ENCODE measurements around the gene G3BP2. TPM values are rescaled to one million over a fixed set of nuclear protein-coding genes. Genes with fewer than 3 reads are reported as not detected.

Gene G3BP2
- total RNA-seq, 1 donor from 2014 or later, result 133 TPM

- Mint-ChIP-seq H3K4me3 (peak within 1 kb of the TSS; percentile 95), H3K4me1 (ENCODE audit: unreplicated experiment) (peaks cover 7% of the 10 kb centered on the region), H3K9me3 (no peaks in the 10 kb centered on the region), H3K27me3 (no peaks in the 10 kb centered on the region), H3K27ac (peak within 1 kb of the TSS; percentile 33), H3K36me3 (no peaks in the 10 kb centered on the region)
- no peak for TF ChIP-seq CTCF (conservative IDR thresholded peaks at IDR 0.05)
- peak; percentile 91 for DNase-seq (ENCODE audit: extremely low spot score, unreplicated experiment)
Observed at GRCh38 chr4:75630174-75630936, 42.9 kb downstream of the G3BP2 start, which contains the start of gene CDKL2. CDKL2 (minus strand) TSS chr4:75630528; CDS start chr4:75625988, 4,540 bp downstream.

- Mint-ChIP-seq H3K27ac (no peak overlapping the region), H3K4me1 (ENCODE audit: unreplicated experiment) (peaks cover 7% of the 10 kb centered on the region), H3K9me3 (no peaks in the 10 kb centered on the region), H3K4me3 (peak overlapping the region; percentile 39), H3K27me3 (no peaks in the 10 kb centered on the region), H3K36me3 (no peaks in the 10 kb centered on the region)
- no peak for DNase-seq (ENCODE audit: extremely low spot score, unreplicated experiment)
- no peak for TF ChIP-seq CTCF (conservative IDR thresholded peaks at IDR 0.05)
Observed at GRCh38 chr4:75629239-75629638, 44.0 kb downstream of the G3BP2 start.

- DNase-seq (ENCODE audit: extremely low spot score, unreplicated experiment), result no peak
- Mint-ChIP-seq H3K36me3 (peaks cover 3% of the 10 kb centered on the region), H3K27me3 (no peaks in the 10 kb centered on the region), H3K9me3 (no peaks in the 10 kb centered on the region), H3K4me1 (ENCODE audit: unreplicated experiment) (no peaks in the 10 kb centered on the region), H3K4me3 (no peak overlapping the region), H3K27ac (no peak overlapping the region)
- no peak for TF ChIP-seq CTCF (conservative IDR thresholded peaks at IDR 0.05)
Observed at GRCh38 chr4:75623026-75623425, 50.2 kb downstream of the G3BP2 start.

GRCh38 chr4:75621715-75622114 lies 51.5 kb downstream of the G3BP2 start:
- no peak overlapping the region for H3K27ac Mint-ChIP-seq

GRCh38 chr4:75612306-75612705 lies 60.9 kb downstream of the G3BP2 start:
- no peaks in the 10 kb centered on the region for H3K36me3 Mint-ChIP-seq
- no peak overlapping the region for H3K4me3 Mint-ChIP-seq
- no peak for DNase-seq (ENCODE audit: extremely low spot score, unreplicated experiment)
- H3K27ac Mint-ChIP-seq, result no peak overlapping the region
- TF ChIP-seq CTCF (conservative IDR thresholded peaks at IDR 0.05), result no peak
- H3K27me3 Mint-ChIP-seq, result no peaks in the 10 kb centered on the region
- no peaks in the 10 kb centered on the region for H3K4me1 Mint-ChIP-seq (ENCODE audit: unreplicated experiment)
- no peaks in the 10 kb centered on the region for H3K9me3 Mint-ChIP-seq

More at GRCh38 chr4:75621715-75622114, 51.5 kb downstream of the G3BP2 start:
- Mint-ChIP-seq H3K4me3 (no peak overlapping the region), H3K36me3 (peaks cover 3% of the 10 kb centered on the region), H3K4me1 (ENCODE audit: unreplicated experiment) (no peaks in the 10 kb centered on the region), H3K27me3 (no peaks in the 10 kb centered on the region), H3K9me3 (no peaks in the 10 kb centered on the region)
- DNase-seq (ENCODE audit: extremely low spot score, unreplicated experiment), result no peak
- TF ChIP-seq CTCF (conservative IDR thresholded peaks at IDR 0.05), result no peak

All from type B pancreatic cell (in vitro differentiated cells).